ENCODE measurements around the gene WWOX.

WWOX gene

DNA sequence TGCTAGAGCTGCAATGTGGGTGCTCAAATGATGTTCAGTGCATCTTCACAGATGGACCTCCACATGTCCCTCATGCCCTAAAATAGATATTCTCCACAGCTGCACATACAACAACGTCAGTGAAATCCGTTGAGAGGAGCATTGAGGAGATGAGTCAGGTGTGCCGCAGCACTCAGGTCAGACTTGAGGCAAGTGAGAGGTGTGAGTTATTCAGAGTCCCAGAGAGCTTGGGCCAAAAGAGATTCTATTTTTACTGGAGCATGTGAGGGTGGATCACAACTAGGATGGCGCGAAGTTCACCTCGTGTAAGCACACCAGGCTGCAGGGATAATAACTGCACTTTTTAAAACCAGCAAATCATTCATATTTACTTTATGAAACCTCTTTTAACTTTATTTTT, 855.8 kb downstream of the WWOX start:
- Mint-ChIP-seq H3K4me3 (no peak overlapping the region), H3K36me3 (ENCODE audit: insufficient read depth) (no peaks in the 10 kb centered on the region)

DNA sequence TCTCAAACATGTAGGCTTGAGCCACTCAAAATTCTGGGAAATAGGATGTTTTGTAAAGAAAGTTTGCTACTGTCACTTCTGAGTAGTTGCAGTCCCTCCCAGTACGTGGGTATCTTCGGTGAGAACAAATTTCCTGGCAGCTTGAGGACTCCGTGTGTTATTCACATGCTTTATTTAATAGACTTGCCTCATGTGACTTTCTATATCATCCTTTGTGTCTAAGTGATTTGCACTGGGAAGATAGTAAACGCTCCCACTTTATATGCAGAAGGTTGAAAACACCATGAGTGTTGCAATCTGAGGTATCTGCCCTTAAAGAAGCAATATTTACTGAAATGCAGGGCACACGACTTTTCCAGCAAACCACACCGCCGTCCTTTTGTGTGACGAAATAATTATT, 857.4 kb downstream of the WWOX start:
- DNase-seq (ENCODE audit: low spot score in 2 of 2) (no peak), ATAC-seq (replicated peaks; ENCODE audit: extremely low read depth, poor library complexity, severe bottlenecking) (no peak)
- Mint-ChIP-seq H3K27ac (ENCODE audit: low read depth) (no peak overlapping the region), H3K27me3 (no peaks in the 10 kb centered on the region), H3K9me3 (no peaks in the 10 kb centered on the region), H3K4me1 (no peaks in the 10 kb centered on the region), H3K4me3 (no peak overlapping the region), H3K36me3 (ENCODE audit: insufficient read depth) (no peaks in the 10 kb centered on the region)

More for the DNA sequence above, 855.8 kb downstream of the WWOX start:
- Mint-ChIP-seq H3K27ac (ENCODE audit: low read depth) (no peak overlapping the region), H3K27me3 (no peaks in the 10 kb centered on the region), H3K4me1 (no peaks in the 10 kb centered on the region), H3K9me3 (no peaks in the 10 kb centered on the region)
- DNase-seq (ENCODE audit: low spot score in 2 of 2): no peak
- no peak for ATAC-seq (replicated peaks; ENCODE audit: extremely low read depth, poor library complexity, severe bottlenecking)

- Mint-ChIP-seq H3K27me3 (no peaks in the 10 kb centered on the region), H3K4me3 (no peak overlapping the region), H3K4me1 (no peaks in the 10 kb centered on the region), H3K36me3 (ENCODE audit: insufficient read depth) (no peaks in the 10 kb centered on the region), H3K27ac (ENCODE audit: low read depth) (no peak overlapping the region), H3K9me3 (no peaks in the 10 kb centered on the region)
- no peak for ATAC-seq (replicated peaks; ENCODE audit: extremely low read depth, poor library complexity, severe bottlenecking)
- DNase-seq (ENCODE audit: low spot score in 2 of 2): no peak
These were observed 858.1 kb downstream of the WWOX start for GRCh38 chr16:78957317-78958100.

DNA sequence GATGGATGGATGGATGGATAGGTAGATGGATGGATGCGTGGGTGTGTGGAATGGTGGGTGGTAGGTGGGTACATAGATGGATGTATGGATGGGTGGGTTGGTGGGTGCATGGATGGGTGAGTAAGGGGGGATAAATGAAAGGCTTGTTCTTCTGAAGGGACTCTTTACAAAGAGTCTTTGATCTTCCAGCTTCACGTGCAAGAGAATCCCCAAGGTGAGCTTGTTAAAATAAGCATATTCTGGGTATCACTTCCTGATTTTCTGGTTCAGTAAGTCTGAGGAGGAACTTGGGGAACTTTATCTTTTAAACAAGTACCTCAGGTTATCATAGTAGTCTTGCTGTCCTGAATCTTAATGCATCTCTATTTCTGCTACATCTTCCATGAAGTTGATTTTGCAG, 862.0 kb downstream of the WWOX start:
- no peak overlapping the region for H3K4me3 Mint-ChIP-seq
- H3K27ac Mint-ChIP-seq (ENCODE audit: low read depth): no peak overlapping the region
- no peak for ATAC-seq (replicated peaks; ENCODE audit: extremely low read depth, poor library complexity, severe bottlenecking)
- DNase-seq (ENCODE audit: low spot score in 2 of 2): no peak
- peaks cover 6% of the 10 kb centered on the region for H3K9me3 Mint-ChIP-seq
- H3K36me3 Mint-ChIP-seq (ENCODE audit: insufficient read depth): no peaks in the 10 kb centered on the region
- H3K4me1 Mint-ChIP-seq: no peaks in the 10 kb centered on the region
- H3K27me3 Mint-ChIP-seq: no peaks in the 10 kb centered on the region

GRCh38 chr16:78962457-78962929, 863.0 kb downstream of the WWOX start:
- Mint-ChIP-seq H3K27me3 (no peaks in the 10 kb centered on the region), H3K4me1 (no peaks in the 10 kb centered on the region), H3K9me3 (peaks cover 6% of the 10 kb centered on the region), H3K27ac (ENCODE audit: low read depth) (no peak overlapping the region), H3K4me3 (no peak overlapping the region), H3K36me3 (ENCODE audit: insufficient read depth) (no peaks in the 10 kb centered on the region)
- no peak for DNase-seq (ENCODE audit: low spot score in 2 of 2)
- ATAC-seq (replicated peaks; ENCODE audit: extremely low read depth, poor library complexity, severe bottlenecking): no peak

DNA sequence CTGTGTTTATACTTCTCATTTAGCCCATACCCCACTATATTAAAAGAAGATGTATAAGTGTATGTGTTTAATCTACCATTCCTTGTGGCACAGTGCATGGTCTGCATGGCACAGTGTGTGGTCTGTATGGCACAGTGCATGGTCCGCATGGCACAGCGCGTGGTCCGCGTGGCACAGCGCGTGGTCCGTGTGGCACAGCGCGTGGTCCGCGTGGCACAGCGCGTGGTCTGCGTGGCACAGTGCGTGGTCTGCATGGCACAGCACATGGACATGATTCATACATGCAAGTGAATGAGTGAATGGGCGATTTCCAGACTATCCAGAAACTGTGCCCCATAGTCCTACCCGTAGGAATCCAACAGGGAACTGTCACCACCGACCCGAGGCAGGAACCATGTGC, 868.5 kb downstream of the WWOX start:
- no peaks in the 10 kb centered on the region for H3K36me3 Mint-ChIP-seq (ENCODE audit: insufficient read depth)
- H3K27ac Mint-ChIP-seq (ENCODE audit: low read depth): no peak overlapping the region
- DNase-seq (ENCODE audit: low spot score in 2 of 2): no peak
- no peaks in the 10 kb centered on the region for H3K4me1 Mint-ChIP-seq
- no peak overlapping the region for H3K4me3 Mint-ChIP-seq
- ATAC-seq (replicated peaks; ENCODE audit: extremely low read depth, poor library complexity, severe bottlenecking): no peak
- no peaks in the 10 kb centered on the region for H3K27me3 Mint-ChIP-seq
- peaks cover 6% of the 10 kb centered on the region for H3K9me3 Mint-ChIP-seq

GRCh38 chr16:78969721-78970120, 870.3 kb downstream of the WWOX start:
- no peaks in the 10 kb centered on the region for H3K27me3 Mint-ChIP-seq
- no peak overlapping the region for H3K27ac Mint-ChIP-seq (ENCODE audit: low read depth)
- H3K36me3 Mint-ChIP-seq (ENCODE audit: insufficient read depth): no peaks in the 10 kb centered on the region
- no peak for DNase-seq (ENCODE audit: low spot score in 2 of 2)
- H3K9me3 Mint-ChIP-seq: no peaks in the 10 kb centered on the region
- H3K4me3 Mint-ChIP-seq: no peak overlapping the region
- no peak for ATAC-seq (replicated peaks; ENCODE audit: extremely low read depth, poor library complexity, severe bottlenecking)
- no peaks in the 10 kb centered on the region for H3K4me1 Mint-ChIP-seq

DNA sequence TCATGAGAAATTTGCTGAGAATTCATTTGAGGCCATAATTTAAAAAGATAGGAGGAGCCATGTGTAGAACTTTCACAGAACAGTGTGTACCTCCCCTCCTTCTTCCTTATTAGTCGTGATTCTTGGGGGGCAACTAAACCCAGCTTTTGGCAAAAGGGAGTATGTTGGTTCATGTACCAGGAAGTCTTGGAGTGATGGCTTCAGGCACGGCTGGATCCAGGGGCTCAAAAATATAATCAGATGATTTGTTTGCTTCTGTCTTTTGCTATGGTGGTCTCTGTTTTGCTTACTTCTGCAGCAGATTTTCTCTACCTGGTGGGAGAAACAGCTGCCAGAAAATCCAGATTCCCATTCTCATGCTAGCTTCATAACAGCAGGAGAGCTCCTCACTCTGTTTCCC, 871.2 kb downstream of the WWOX start:
- no peak for ATAC-seq (replicated peaks; ENCODE audit: extremely low read depth, poor library complexity, severe bottlenecking)
- H3K4me3 Mint-ChIP-seq: no peak overlapping the region
- H3K27ac Mint-ChIP-seq (ENCODE audit: low read depth): no peak overlapping the region
- H3K9me3 Mint-ChIP-seq: no peaks in the 10 kb centered on the region
- H3K27me3 Mint-ChIP-seq: no peaks in the 10 kb centered on the region
- no peaks in the 10 kb centered on the region for H3K36me3 Mint-ChIP-seq (ENCODE audit: insufficient read depth)
- H3K4me1 Mint-ChIP-seq: no peaks in the 10 kb centered on the region
- no peak for DNase-seq (ENCODE audit: low spot score in 2 of 2)

DNA sequence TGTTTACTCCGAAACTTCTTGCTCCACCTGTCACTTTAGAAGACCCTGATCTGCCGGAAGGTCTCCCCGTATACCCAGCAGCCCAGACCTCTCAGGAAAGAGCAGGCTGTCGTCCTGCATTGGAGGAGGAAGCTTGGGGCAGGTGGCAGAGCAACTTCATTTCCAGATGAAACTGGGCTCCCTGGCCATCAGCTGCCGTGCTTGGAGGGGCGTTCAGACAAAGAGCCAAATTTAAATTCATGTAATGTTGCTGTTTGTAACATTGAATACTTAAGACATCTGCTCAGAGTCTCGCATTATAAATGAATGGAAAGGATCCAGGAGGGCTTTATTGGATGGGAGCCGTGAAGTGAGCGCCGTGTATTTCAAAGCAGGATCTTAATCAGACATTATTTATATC, 872.6 kb downstream of the WWOX start:
- DNase-seq (ENCODE audit: low spot score in 2 of 2) (no peak), ATAC-seq (replicated peaks; ENCODE audit: extremely low read depth, poor library complexity, severe bottlenecking) (no peak)
- Mint-ChIP-seq H3K4me3 (no peak overlapping the region), H3K4me1 (no peaks in the 10 kb centered on the region), H3K36me3 (ENCODE audit: insufficient read depth) (no peaks in the 10 kb centered on the region), H3K9me3 (no peaks in the 10 kb centered on the region), H3K27me3 (no peaks in the 10 kb centered on the region), H3K27ac (ENCODE audit: low read depth) (no peak overlapping the region)

GRCh38 chr16:78972986-78973385, 873.5 kb downstream of the WWOX start:
- DNase-seq (ENCODE audit: low spot score in 2 of 2): no peak

DNA sequence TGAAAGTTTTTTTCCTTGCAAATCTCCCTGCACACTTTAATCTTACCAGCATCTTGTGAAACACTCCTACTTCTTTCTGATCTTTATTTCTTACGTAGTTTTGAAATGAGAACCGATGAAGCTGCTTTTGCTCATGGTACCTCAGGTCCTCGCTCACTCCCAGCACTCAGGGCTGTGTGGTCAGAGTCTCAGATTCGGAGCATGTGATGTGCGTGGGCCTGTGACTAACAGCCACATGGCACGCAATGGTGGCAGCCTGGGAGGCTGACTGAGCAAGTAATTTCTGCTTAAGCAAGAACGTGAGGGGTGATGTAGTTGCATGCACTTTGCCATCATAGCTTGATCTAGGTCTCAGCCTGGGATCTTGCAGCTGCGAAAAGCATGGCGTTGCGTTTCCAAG, 876.8 kb downstream of the WWOX start:
- H3K27me3 Mint-ChIP-seq: no peaks in the 10 kb centered on the region
- DNase-seq (ENCODE audit: low spot score in 2 of 2): no peak

More at GRCh38 chr16:78972986-78973385, 873.5 kb downstream of the WWOX start:
- Mint-ChIP-seq H3K27me3 (no peaks in the 10 kb centered on the region), H3K9me3 (no peaks in the 10 kb centered on the region), H3K4me3 (no peak overlapping the region), H3K36me3 (ENCODE audit: insufficient read depth) (no peaks in the 10 kb centered on the region), H3K4me1 (no peaks in the 10 kb centered on the region), H3K27ac (ENCODE audit: low read depth) (no peak overlapping the region)
- no peak for ATAC-seq (replicated peaks; ENCODE audit: extremely low read depth, poor library complexity, severe bottlenecking)

DNA sequence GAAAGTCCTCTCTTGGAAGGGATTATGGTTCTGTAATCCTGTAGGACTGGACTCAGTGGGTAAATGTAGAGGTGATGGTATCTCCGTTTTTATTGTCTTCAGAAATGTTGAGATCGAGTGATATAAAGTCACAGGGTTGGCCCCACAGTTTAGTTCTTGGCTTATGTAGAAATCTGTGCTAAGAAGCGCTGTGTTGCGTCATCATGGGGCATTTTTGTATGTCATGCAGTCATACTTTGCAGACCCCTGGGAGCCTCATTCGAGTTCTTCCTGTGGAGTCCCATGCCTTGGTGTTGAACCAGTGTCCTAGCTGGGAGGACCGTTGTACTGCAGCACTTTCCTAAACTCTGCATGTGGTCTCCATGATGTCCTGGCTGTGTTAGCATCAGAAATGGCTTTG, 881.4 kb downstream of the WWOX start:
- DNase-seq (ENCODE audit: low spot score in 2 of 2): no peak
- H3K4me1 Mint-ChIP-seq: no peaks in the 10 kb centered on the region
- H3K36me3 Mint-ChIP-seq (ENCODE audit: insufficient read depth): peaks cover 2% of the 10 kb centered on the region
- ATAC-seq (replicated peaks; ENCODE audit: extremely low read depth, poor library complexity, severe bottlenecking): no peak
- no peaks in the 10 kb centered on the region for H3K27me3 Mint-ChIP-seq
- H3K27ac Mint-ChIP-seq (ENCODE audit: low read depth): no peak overlapping the region
- no peaks in the 10 kb centered on the region for H3K9me3 Mint-ChIP-seq
- no peak overlapping the region for H3K4me3 Mint-ChIP-seq

More for the DNA sequence above, 876.8 kb downstream of the WWOX start:
- H3K36me3 Mint-ChIP-seq (ENCODE audit: insufficient read depth): no peaks in the 10 kb centered on the region
- no peak overlapping the region for H3K27ac Mint-ChIP-seq (ENCODE audit: low read depth)
- H3K4me1 Mint-ChIP-seq: no peaks in the 10 kb centered on the region
- no peak overlapping the region for H3K4me3 Mint-ChIP-seq
- no peak for ATAC-seq (replicated peaks; ENCODE audit: extremely low read depth, poor library complexity, severe bottlenecking)
- H3K9me3 Mint-ChIP-seq: no peaks in the 10 kb centered on the region

- no peak for ATAC-seq (replicated peaks; ENCODE audit: extremely low read depth, poor library complexity, severe bottlenecking)
- Mint-ChIP-seq H3K27ac (ENCODE audit: low read depth) (no peak overlapping the region), H3K4me3 (no peak overlapping the region), H3K27me3 (no peaks in the 10 kb centered on the region), H3K9me3 (no peaks in the 10 kb centered on the region), H3K4me1 (no peaks in the 10 kb centered on the region), H3K36me3 (ENCODE audit: insufficient read depth) (peaks cover 2% of the 10 kb centered on the region)
- no peak for DNase-seq (ENCODE audit: low spot score in 2 of 2)
These were observed 882.8 kb downstream of the WWOX start for GRCh38 chr16:78982096-78982744.

Data from central memory CD8-positive, alpha-beta T cell (primary cell).